GM12801 (cell line): ENCODE measurements around the gene MXD3.

Experiments used
- TF ChIP-seq, protein P1 (sequence below): IDR thresholded peaks from one replicate; pipeline ENCODE4 v1.5.1; 2011; ENCODE audit warnings: control low read depth; ENCODE audit not compliant: insufficient read length; ENCODE audit errors: extremely low read depth

Gene MXD3

DNA sequence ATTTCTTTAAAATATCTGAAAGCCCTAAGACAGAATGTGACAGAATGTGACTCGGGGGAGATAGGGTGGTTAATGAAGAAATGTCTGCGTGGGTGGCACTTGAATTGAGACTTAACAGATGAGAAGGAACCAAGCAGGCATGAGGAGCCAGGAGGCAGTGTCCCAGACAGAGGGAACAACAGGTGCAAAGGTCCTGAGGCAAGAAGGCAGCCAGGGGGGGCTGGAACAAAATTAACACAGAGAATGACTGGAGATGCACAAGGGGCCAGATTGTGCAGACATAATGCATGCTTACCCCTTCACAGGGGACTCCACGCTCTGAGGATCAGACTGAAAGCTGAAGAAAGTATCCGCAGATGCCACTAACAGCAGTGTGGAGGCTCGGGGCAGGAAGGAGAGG lies 38.1 kb upstream of the MXD3 start:
- TF ChIP-seq, protein P1, sequence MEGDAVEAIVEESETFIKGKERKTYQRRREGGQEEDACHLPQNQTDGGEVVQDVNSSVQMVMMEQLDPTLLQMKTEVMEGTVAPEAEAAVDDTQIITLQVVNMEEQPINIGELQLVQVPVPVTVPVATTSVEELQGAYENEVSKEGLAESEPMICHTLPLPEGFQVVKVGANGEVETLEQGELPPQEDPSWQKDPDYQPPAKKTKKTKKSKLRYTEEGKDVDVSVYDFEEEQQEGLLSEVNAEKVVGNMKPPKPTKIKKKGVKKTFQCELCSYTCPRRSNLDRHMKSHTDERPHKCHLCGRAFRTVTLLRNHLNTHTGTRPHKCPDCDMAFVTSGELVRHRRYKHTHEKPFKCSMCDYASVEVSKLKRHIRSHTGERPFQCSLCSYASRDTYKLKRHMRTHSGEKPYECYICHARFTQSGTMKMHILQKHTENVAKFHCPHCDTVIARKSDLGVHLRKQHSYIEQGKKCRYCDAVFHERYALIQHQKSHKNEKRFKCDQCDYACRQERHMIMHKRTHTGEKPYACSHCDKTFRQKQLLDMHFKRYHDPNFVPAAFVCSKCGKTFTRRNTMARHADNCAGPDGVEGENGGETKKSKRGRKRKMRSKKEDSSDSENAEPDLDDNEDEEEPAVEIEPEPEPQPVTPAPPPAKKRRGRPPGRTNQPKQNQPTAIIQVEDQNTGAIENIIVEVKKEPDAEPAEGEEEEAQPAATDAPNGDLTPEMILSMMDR: no peak

GRCh38 chr5:177349362-177349647 lies 37.6 kb upstream of the MXD3 start:
- TF ChIP-seq, protein P1: no peak

DNA sequence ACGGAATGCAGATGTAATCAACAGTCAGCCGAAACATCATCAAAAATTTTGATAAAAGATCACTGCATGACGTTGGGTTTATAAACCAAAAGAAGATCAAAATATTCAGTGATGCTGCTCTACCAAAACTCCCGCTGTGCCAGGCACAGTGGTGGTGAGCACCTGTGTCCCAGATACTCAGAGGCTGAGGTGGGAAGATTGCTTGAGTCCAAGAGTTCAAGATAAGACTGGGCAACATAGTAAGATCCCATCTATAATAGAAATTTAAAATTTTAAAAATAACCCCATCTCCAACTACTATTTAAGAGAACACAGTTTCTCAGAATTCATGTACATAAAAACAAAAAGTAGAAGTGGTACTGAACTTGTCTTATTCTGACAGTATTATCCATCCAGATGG lies 36.0 kb upstream of the MXD3 start:
- TF ChIP-seq, protein P1: no peak

GRCh38 chr5:177346820-177347219 lies 35.1 kb upstream of the MXD3 start:
- TF ChIP-seq, protein P1: no peak

- TF ChIP-seq, protein P1: no peak
Observed at GRCh38 chr5:177344891-177345290, 33.2 kb upstream of the MXD3 start.

DNA sequence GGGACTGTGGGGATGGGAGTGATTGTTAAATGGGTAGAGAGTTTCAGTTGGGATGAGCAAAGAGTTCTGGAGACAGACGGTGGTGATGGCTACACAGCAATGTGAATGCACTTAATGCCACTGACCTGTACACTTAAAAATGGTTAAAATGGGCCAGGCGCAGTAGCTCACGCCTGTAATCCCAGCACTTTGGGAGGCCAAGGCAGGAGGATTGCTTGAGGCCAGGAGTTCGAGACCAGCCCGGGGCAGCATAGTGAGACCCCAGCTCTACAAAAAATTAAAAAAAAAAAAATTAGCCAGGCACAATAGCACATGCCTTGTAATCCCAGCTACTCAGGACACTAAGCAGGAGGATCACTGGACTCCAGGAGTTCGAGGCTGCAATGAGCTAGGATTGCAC lies 32.1 kb upstream of the MXD3 start:
- TF ChIP-seq, protein P1: no peak

GRCh38 chr5:177339107-177339638 lies 27.5 kb upstream of the MXD3 start:
- TF ChIP-seq, protein P1: no peak
